ENCODE data around the gene PRICKLE2. TPM values are rescaled to one million over a fixed set of nuclear protein-coding genes. Genes with fewer than 3 reads are reported as not detected.
A peak's percentile ranks its signal among the peaks of the same experiment; 100 is the strongest.

PRICKLE2 gene
- polyA plus RNA-seq, 1 donor (not counting 4 experiments of a cell fraction or from before 2014, with no cell fraction given): 7.8 TPM

GRCh38 chr3:64082961-64083541, 142.2 kb downstream of the PRICKLE2 start:
- DNase-seq (ENCODE audit: low read depth, low spot score) (no peak), FAIRE-seq (no peak)
- Histone ChIP-seq H2AFZ (ENCODE audit: control insufficient read depth, low read length) (no peak overlapping the region), H3K27ac (ENCODE audit: control insufficient read depth, insufficient read depth, low read length) (no peak overlapping the region), H3K79me2 (ENCODE audit: control insufficient read depth, insufficient read depth, low read length) (no peaks in the 10 kb centered on the region), H4K20me1 (ENCODE audit: control insufficient read depth, extremely low read depth, insufficient read depth, low read length) (no peaks in the 10 kb centered on the region), H3K4me2 (ENCODE audit: control insufficient read depth, extremely low read depth, insufficient read depth, low read depth, low read length) (no peak overlapping the region), H3K9me1 (ENCODE audit: control insufficient read depth, extremely low read depth, insufficient read depth, low read length) (no peaks in the 10 kb centered on the region), H3K36me3 (ENCODE audit: control insufficient read depth in 2 of 2, extremely low read depth in 1 of 2, insufficient read depth in 2 of 2, low read length in 2 of 2) (no peaks in the 10 kb centered on the region), H3K4me3 (ENCODE audit: control insufficient read depth in 2 of 3, extremely low read depth in 1 of 3, insufficient read depth in 2 of 3, low read depth in 1 of 3, low read length in 3 of 3) (no peak overlapping the region), H3K9me3 (ENCODE audit: control insufficient read depth, low read depth, low read length) (no peaks in the 10 kb centered on the region), H3K4me1 (ENCODE audit: control insufficient read depth, extremely low read depth, insufficient read depth, low read length) (peaks cover 13% of the 10 kb centered on the region), H3K27me3 (ENCODE audit: control insufficient read depth, extremely low read depth, insufficient read depth, low read length) (no peaks in the 10 kb centered on the region), H3K9ac (ENCODE audit: control insufficient read depth, extremely low read depth, insufficient read depth, low read length) (no peak overlapping the region)
- TF ChIP-seq EZH2 (IDR thresholded peaks at IDR 0.05; ENCODE audit: low read length) (no peak), CTCF (optimal IDR thresholded peaks at IDR 0.05 in 1 of 3, IDR thresholded peaks at IDR 0.05 in 1 of 3, conservative IDR thresholded peaks at IDR 0.05 in 1 of 3; ENCODE audit: extremely low read depth in 1 of 3, insufficient read depth in 2 of 3, low read length in 3 of 3) (no peak)
- dilution Hi-C loops (cut with MboI; ENCODE audit: extremely low pct_ligation_motif_present, low sequenced_read_pairs): no loop called here

- H3K27me3 ChIP-seq (ENCODE audit: control insufficient read depth, extremely low read depth, insufficient read depth, low read length): no peaks in the 10 kb centered on the region
- dilution Hi-C loops (cut with MboI; ENCODE audit: extremely low pct_ligation_motif_present, low sequenced_read_pairs): no loop called here
- H3K79me2 ChIP-seq (ENCODE audit: control insufficient read depth, insufficient read depth, low read length): no peaks in the 10 kb centered on the region
- H3K9me1 ChIP-seq (ENCODE audit: control insufficient read depth, extremely low read depth, insufficient read depth, low read length): no peaks in the 10 kb centered on the region
- DNase-seq (ENCODE audit: low read depth, low spot score): no peak
- no peak overlapping the region for H2AFZ ChIP-seq (ENCODE audit: control insufficient read depth, low read length)
- H3K4me1 ChIP-seq (ENCODE audit: control insufficient read depth, extremely low read depth, insufficient read depth, low read length): peaks cover 13% of the 10 kb centered on the region
- H3K4me3 ChIP-seq (ENCODE audit: control insufficient read depth in 2 of 3, extremely low read depth in 1 of 3, insufficient read depth in 2 of 3, low read depth in 1 of 3, low read length in 3 of 3): no peak overlapping the region
- FAIRE-seq: peak; percentile 13
- H3K9me3 ChIP-seq (ENCODE audit: control insufficient read depth, low read depth, low read length): no peaks in the 10 kb centered on the region
- no peaks in the 10 kb centered on the region for H3K36me3 ChIP-seq (ENCODE audit: control insufficient read depth in 2 of 2, extremely low read depth in 1 of 2, insufficient read depth in 2 of 2, low read length in 2 of 2)
- H3K4me2 ChIP-seq (ENCODE audit: control insufficient read depth, extremely low read depth, insufficient read depth, low read depth, low read length): no peak overlapping the region
- no peak overlapping the region for H3K27ac ChIP-seq (ENCODE audit: control insufficient read depth, insufficient read depth, low read length)
- no peaks in the 10 kb centered on the region for H4K20me1 ChIP-seq (ENCODE audit: control insufficient read depth, extremely low read depth, insufficient read depth, low read length)
- TF ChIP-seq EZH2 (IDR thresholded peaks at IDR 0.05; ENCODE audit: low read length): no peak
- no peak for TF ChIP-seq CTCF (optimal IDR thresholded peaks at IDR 0.05 in 1 of 3, IDR thresholded peaks at IDR 0.05 in 1 of 3, conservative IDR thresholded peaks at IDR 0.05 in 1 of 3; ENCODE audit: extremely low read depth in 1 of 3, insufficient read depth in 2 of 3, low read length in 3 of 3)
- no peak overlapping the region for H3K9ac ChIP-seq (ENCODE audit: control insufficient read depth, extremely low read depth, insufficient read depth, low read length)
These were observed 142.9 kb downstream of the PRICKLE2 start for GRCh38 chr3:64082411-64082810.
